Measurements from ENCODE around the gene JMJD8. TPM values are rescaled to one million over a fixed set of nuclear protein-coding genes. Genes with fewer than 3 reads are reported as not detected.
A peak's percentile ranks its signal among the peaks of the same experiment; 100 is the strongest.

The JMJD8 gene
- total and polyA plus RNA-seq, 12 donors: 50.8 to 137 (median 93.1) TPM

- Histone ChIP-seq H3K27me3 (peaks cover 25% of the 10 kb centered on the region), H3K4me3 (no peak overlapping the region), H3K36me3 (replicated peaks in 1 of 2) (no peaks in the 10 kb centered on the region), H3K9me3 (replicated peaks in 1 of 3) (no peaks in the 10 kb centered on the region), H3K4me1 (replicated peaks in 1 of 2) (peaks cover 5 to 11% of the 10 kb centered on the region in 2 donors), H3K27ac (peak overlapping the region in 1 of 5 donors; percentile 60)
- DNase-seq: peak; percentile 64 to 95 (median 81)
- intact Hi-C loops (cut with DNase I): loop anchor here (5.0 to 10.0 kb wide), 4 partner anchors 72 to 347 kb away; partner anchors contain the start of genes CHTF18 (in 1 of the 2) and RPUSD1 (in 1 of the 2)
- no peak for TF ChIP-seq CTCF (IDR thresholded peaks at IDR 0.05)
- no peak for TF ChIP-seq POLR2A (IDR thresholded peaks at IDR 0.05)
- WGBS, 4 donors: 9 to 28% (median 20%) methylated on average over 9 to 30 of the region's 30 CpGs
Observed at GRCh38 chr16:709566-710499, 25.7 kb upstream of the JMJD8 start.

- intact Hi-C loops (cut with DNase I): loop anchor here in 1 of 2 donors (5.0 kb wide), 1 partner anchor 73 kb away; no protein-coding TSS in a partner anchor
- TF ChIP-seq POLR2A (IDR thresholded peaks at IDR 0.05) (no peak), CTCF (IDR thresholded peaks at IDR 0.05) (no peak)
- Histone ChIP-seq H3K4me3 (no peak overlapping the region), H3K27ac (peak overlapping the region in 1 of 5 donors; percentile 44), H3K36me3 (replicated peaks in 1 of 2) (no peaks in the 10 kb centered on the region), H3K4me1 (replicated peaks in 1 of 2) (peaks cover 0 to 4% of the 10 kb centered on the region in 2 donors), H3K9me3 (replicated peaks in 1 of 3) (no peaks in the 10 kb centered on the region), H3K27me3 (peaks cover 33% of the 10 kb centered on the region)
- DNase-seq: no peak
- 51 to 88% (median 63%) methylated on average over 3 to 4 of the region's 4 CpGs for WGBS, 4 donors
Observed at GRCh38 chr16:708959-709358, 24.8 kb upstream of the JMJD8 start.

GRCh38 chr16:708019-708418, 23.9 kb upstream of the JMJD8 start:
- H3K27me3 ChIP-seq: peaks cover 43% of the 10 kb centered on the region
- intact Hi-C loops (cut with DNase I): loop anchor here in 1 of 2 donors (5.0 kb wide), 1 partner anchor 74 kb away; no protein-coding TSS in a partner anchor
- 30 to 68% (median 43%) methylated on average over 1 to 3 of the region's 3 CpGs for WGBS, 4 donors

More at GRCh38 chr16:708019-708418, 23.9 kb upstream of the JMJD8 start:
- TF ChIP-seq CTCF (IDR thresholded peaks at IDR 0.05) (no peak), POLR2A (IDR thresholded peaks at IDR 0.05) (no peak)
- no peaks in the 10 kb centered on the region for H3K36me3 ChIP-seq (replicated peaks in 1 of 2)
- no peaks in the 10 kb centered on the region for H3K9me3 ChIP-seq (replicated peaks in 1 of 3)
- H3K4me1 ChIP-seq (replicated peaks in 1 of 2): peaks cover 0 to 4% of the 10 kb centered on the region in 2 donors
- no peak for DNase-seq
- no peak overlapping the region for H3K4me3 ChIP-seq
- no peak overlapping the region for H3K27ac ChIP-seq

Data from adrenal gland (tissue), 12 donors.